NCI-H1092 (cell line): ENCODE measurements around the gene CELF4.
A peak's percentile ranks its signal among the peaks of the same experiment; 100 is the strongest.

Experiments used
- DNase-seq: peaks from one replicate; lab custom pipeline; 2025; lab: John Stamatoyannopoulos, UW

The CELF4 gene

GRCh38 chr18:37565101-37565976, at the start of gene CELF4:
Gene CELF4, minus strand, starts transcription at chr18:37565798.
- peak; percentile 80 for DNase-seq

GRCh38 chr18:37613253-37613565, 47.6 kb upstream of the CELF4 start:
- DNase-seq, result no peak

- no peak for DNase-seq
Measured at GRCh38 chr18:37612524-37613252, 47.1 kb upstream of the CELF4 start.

GRCh38 chr18:37611614-37612279, 46.1 kb upstream of the CELF4 start:
- DNase-seq, result no peak

GRCh38 chr18:37608876-37609275, 43.3 kb upstream of the CELF4 start:
- DNase-seq, result no peak

GRCh38 chr18:37607281-37607680, 41.7 kb upstream of the CELF4 start:
- DNase-seq, result no peak

- DNase-seq, result no peak
Measured at GRCh38 chr18:37604032-37604431, 38.4 kb upstream of the CELF4 start.

- DNase-seq, result no peak
Measured at GRCh38 chr18:37598966-37599896, 33.6 kb upstream of the CELF4 start.

GRCh38 chr18:37598396-37598795, 32.8 kb upstream of the CELF4 start:
- no peak for DNase-seq

- DNase-seq, result no peak
Measured at GRCh38 chr18:37590346-37590745, 24.7 kb upstream of the CELF4 start.

GRCh38 chr18:37588289-37588688, 22.7 kb upstream of the CELF4 start:
- no peak for DNase-seq

- no peak for DNase-seq
Measured at GRCh38 chr18:37586656-37587225, 21.1 kb upstream of the CELF4 start.

GRCh38 chr18:37584952-37585695, 19.5 kb upstream of the CELF4 start:
- no peak for DNase-seq

GRCh38 chr18:37584217-37584616, 18.6 kb upstream of the CELF4 start:
- no peak for DNase-seq

GRCh38 chr18:37582261-37582660, 16.7 kb upstream of the CELF4 start:
- no peak for DNase-seq

- peak; percentile 13 for DNase-seq
Measured at GRCh38 chr18:37578886-37579513, 13.4 kb upstream of the CELF4 start.

- DNase-seq, result no peak
Measured at GRCh38 chr18:37578182-37578678, 12.6 kb upstream of the CELF4 start.

- no peak for DNase-seq
Measured at GRCh38 chr18:37577051-37577611, 11.5 kb upstream of the CELF4 start.

- DNase-seq, result peak; percentile 85
Measured at GRCh38 chr18:37575646-37576045, 10.0 kb upstream of the CELF4 start.

- DNase-seq, result peak; percentile 27
Measured at GRCh38 chr18:37574113-37574512, 8.5 kb upstream of the CELF4 start.
